K562 (cell line): ENCODE data around the gene ZBTB20. TPM values are rescaled to one million over a fixed set of nuclear protein-coding genes. Genes with fewer than 3 reads are reported as not detected.

Source experiments
- ATAC-seq: fragments of 200-7000 bp; cut with Tn5 transposase; 3 replicates; pipeline ENCODE4 v1.9.1; 2020; ENCODE audit warnings: moderate library complexity
- BruUV-seq: library from RNA; stranded (reverse); fragments of 400-500 nt; replicated peaks from 2 replicates; lab custom pipeline; 2021; lab: Mats Ljungman, UMichigan
- CTCF ChIA-PET: fragments of 300-600 bp; formaldehyde crosslinking; extraction: SDS; loops from one replicate; lab custom pipeline; 2021; ENCODE audit warnings: low intra/inter-chr PET ratio; lab: Yijun Ruan, JAX
- POLR2A ChIA-PET: fragments of 300-600, 350-650 bp; sonication (Branson Sonifier 250); formaldehyde crosslinking; extraction: SDS; loops from one replicate; lab custom pipeline; 2021; ENCODE audit warnings: antibody characterized with exemption, inconsistent platforms; lab: Yijun Ruan, JAX
- DNase-seq, 4 experiments: peaks; one replicate each; pipeline versions ENCODE4 v3.0.0 to v3.0.0-alpha.2; 2011 to 2018; ENCODE audit warnings: low spot score in 3 of 4, mixed read lengths in 3 of 4; ENCODE audit errors: extremely low read depth in 1 of 4
- FAIRE-seq: peaks from 2 replicates; lab custom pipeline; 2011; peaks lifted over from hg19 to GRCh38; lab: Jason Lieb, UNC
- H2AFZ ChIP-seq: 2 replicates; pipeline ENCODE4 v1.6.0; 2011; ENCODE audit warnings: low read depth, low read length, control low read depth, inconsistent platforms
- H3K27ac ChIP-seq: fragments of 200-600 bp; 3 replicates; pipeline ENCODE4 v1.8.0; 2011; ENCODE audit warnings: low read depth, mild to moderate bottlenecking, control low read depth, inconsistent platforms, low read length, moderate library complexity, mixed read lengths; ENCODE audit errors: extremely low read depth
- H3K27me3 ChIP-seq, 2 experiments: fragments of 300-600 bp in 1 of 2; 2 replicates in 1 of 2; 3 replicates in 1 of 2; pipeline versions ENCODE4 v1.6.0 to v1.8.0; 2011; ENCODE audit warnings: inconsistent platforms in 2 of 2, low read length in 2 of 2, mild to moderate bottlenecking in 1 of 2, mixed read lengths in 1 of 2, moderate library complexity in 1 of 2; ENCODE audit not compliant: control insufficient read depth in 2 of 2, insufficient read depth in 2 of 2
- H3K36me3 ChIP-seq: fragments of 300-600 bp; 3 replicates; pipeline ENCODE4 v1.8.0; 2011; ENCODE audit warnings: mild to moderate bottlenecking, low read length, inconsistent platforms; ENCODE audit not compliant: control insufficient read depth, insufficient read depth
- H3K4me1 ChIP-seq, 2 experiments: fragments of 200-600 bp in 1 of 2; replicated peaks in 1 of 2; 2 replicates in 1 of 2; 3 replicates in 1 of 2; pipeline versions ENCODE4 v1.5.1 to v1.8.0; 2011; ENCODE audit warnings: inconsistent platforms in 2 of 2, low read length in 2 of 2, mild to moderate bottlenecking in 1 of 2, mixed read lengths in 1 of 2, moderate library complexity in 1 of 2; ENCODE audit not compliant: control insufficient read depth in 2 of 2, insufficient read depth in 2 of 2
- H3K4me2 ChIP-seq: 2 replicates; pipeline ENCODE4 v1.6.1; 2011; ENCODE audit warnings: low read length, control low read depth, inconsistent platforms, mixed read lengths; ENCODE audit not compliant: insufficient read depth
- H3K4me3 ChIP-seq: fragments of 200-600 bp; sonication (generic), shearing (Covaris generic); 2 replicates; pipeline ENCODE4 v1.5.1; 2016; ENCODE audit warnings: control low read depth, inconsistent platforms
- H3K79me2 ChIP-seq: fragments of 200-600 bp; 3 replicates; pipeline ENCODE4 v1.8.0; 2011; ENCODE audit warnings: low read length, inconsistent platforms; ENCODE audit not compliant: control insufficient read depth, insufficient read depth
- H3K9ac ChIP-seq, 2 experiments: 2 replicates each; pipeline versions ENCODE4 v1.6.0 to v1.6.1; 2011; ENCODE audit warnings: low read depth in 2 of 2, low read length in 2 of 2, control low read depth in 1 of 2, inconsistent platforms in 1 of 2, mild to moderate bottlenecking in 1 of 2, mixed read lengths in 1 of 2; ENCODE audit not compliant: insufficient read depth in 1 of 2
- H3K9me1 ChIP-seq: one replicate; pipeline ENCODE4 v1.6.0; 2011; ENCODE audit warnings: inconsistent platforms, mild to moderate bottlenecking, low read length, moderate library complexity; ENCODE audit not compliant: control insufficient read depth, insufficient read depth
- H3K9me3 ChIP-seq: replicated peaks from 2 replicates; pipeline ENCODE4 v1.5.1; 2011; ENCODE audit warnings: low read depth, low read length, inconsistent platforms; ENCODE audit not compliant: control insufficient read depth, insufficient read depth
- H4K20me1 ChIP-seq: replicated peaks from 2 replicates; pipeline ENCODE4 v1.6.1; 2011; ENCODE audit warnings: low read length, inconsistent platforms, mixed read lengths; ENCODE audit not compliant: control insufficient read depth, insufficient read depth
- CCNT2 ChIP-seq: IDR thresholded peaks from 2 replicates; pipeline ENCODE4 v1.6.1; 2011; ENCODE audit warnings: borderline replicate concordance, low read depth, mild to moderate bottlenecking, moderate library complexity, mixed read lengths, low read length; ENCODE audit not compliant: insufficient read length; ENCODE audit errors: extremely low read depth
- PHF8 ChIP-seq: fragments of 200-600 bp; sonication (generic); IDR thresholded peaks from 2 replicates; pipeline ENCODE4 v1.6.1; 2012; ENCODE audit warnings: mixed run types, mild to moderate bottlenecking, inconsistent platforms, low read length, moderate library complexity, borderline replicate concordance
- PRPF4 ChIP-seq: fragments of 200-400 bp; formaldehyde crosslinking; IDR thresholded peaks from one replicate; pipeline ENCODE4 v1.6.1; 2017; ENCODE audit warnings: low read length, low read depth, mild to moderate bottlenecking; ENCODE audit not compliant: insufficient read depth, poor library complexity, severe bottlenecking
- in situ Hi-C: fragments of 300-500 bp; cut with MboI; formaldehyde crosslinking; loops from 4 replicates; pipeline ENCODE4 v1.15.0; 2018; ENCODE audit warnings: inconsistent platforms, mixed read lengths
- intact Hi-C: fragments of 100-400 bp; cut with micrococcal nuclease; formaldehyde crosslinking; loops from 2 replicates; pipeline ENCODE4 v1.14.2; 2022
- polyA plus RNA-seq, 8 experiments: library from polyadenylated mRNA; depleted of rRNA in 4 of 8; stranded (reverse) in 5 of 8; unstranded in 3 of 8; fragments of >200 nt; fragmentation: Nextera tagmentation in 2 of 8; fragmentation: Illumina TruSeq in 1 of 8; extraction: Ambion mirVana in 2 of 8; extraction: Trizol in 1 of 8; gene quantifications; 2 replicates each; pipeline versions ENCODE4 v1.2.1 to v1.2.3, GENCODE V29; 2011 to 2014; ENCODE audit warnings: inconsistent platforms in 1 of 8, missing spikeins in 1 of 8
- total RNA-seq, 7 experiments: library from RNA; depleted of rRNA in 6 of 7; stranded (reverse); fragments of >200 nt in 6 of 7; fragmentation: Illumina TruSeq in 2 of 7; extraction: Trizol in 2 of 7; gene quantifications; 2 replicates each; pipeline versions ENCODE4 v1.2.1 to v1.2.3, GENCODE V29; 2011 to 2021; ENCODE audit warnings: low replicate concordance in 1 of 7
- TF ChIP-seq, protein P1 (sequence below): sonication (generic); formaldehyde crosslinking; IDR thresholded peaks from 2 replicates; pipeline ENCODE4 v1.8.1; 2023; ENCODE audit warnings: mild to moderate bottlenecking, missing genetic modification reagents

Gene ZBTB20
- total and polyA plus RNA-seq, 9 of the 15 experiments (the other 6 are each of a cell fraction or from before 2014, with no cell fraction given) = 0.17 to 1.7 (median 0.45) TPM

DNA sequence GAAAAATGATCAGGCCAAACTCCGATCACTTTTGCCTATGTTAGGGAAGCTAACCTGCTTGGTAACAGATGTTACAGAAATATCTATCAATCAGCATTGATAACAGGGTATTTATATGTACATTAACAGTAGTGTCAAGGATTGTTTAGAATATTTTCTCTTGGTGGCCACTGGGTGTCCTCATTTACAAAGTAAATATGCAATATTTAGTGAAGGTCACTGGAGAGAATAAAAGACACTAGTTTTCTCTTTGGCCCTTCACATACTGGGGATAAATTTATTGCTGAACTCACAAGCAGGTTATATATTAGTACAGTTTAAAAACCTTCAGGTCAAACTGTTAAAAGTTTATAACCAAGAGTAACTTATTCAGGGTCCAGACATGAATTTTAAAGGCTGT lies 784.3 kb downstream of the ZBTB20 start (continued):
- no peak for TF ChIP-seq CCNT2
- TF ChIP-seq PHF8 = no peak

DNA sequence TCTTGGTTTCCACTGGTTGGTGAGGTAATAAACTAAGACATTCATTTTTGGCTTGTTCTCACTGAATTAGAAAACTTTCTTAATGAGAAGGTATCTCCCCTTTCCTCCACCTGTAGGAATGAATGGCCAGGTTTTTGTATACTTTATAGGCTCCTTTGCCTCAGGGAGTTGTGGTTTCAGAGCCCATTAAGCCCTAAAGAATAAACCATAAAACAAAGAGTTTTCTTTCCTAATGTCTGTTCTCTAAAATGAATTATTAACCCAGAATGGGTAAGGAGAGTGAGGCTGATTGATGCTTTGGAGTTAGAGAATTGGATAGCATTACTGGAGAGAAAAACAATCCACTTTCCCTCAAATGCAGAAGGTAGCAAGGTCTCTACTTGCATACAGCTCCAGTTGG lies 785.7 kb downstream of the ZBTB20 start:
- H3K36me3 ChIP-seq = no peaks in the 10 kb centered on the region
- no peak overlapping the region for H3K4me2 ChIP-seq
- in situ Hi-C loops (no loop called here), intact Hi-C loops (no loop called here)
- H3K4me1 ChIP-seq = no peaks in the 10 kb centered on the region
- H2AFZ ChIP-seq = no peak overlapping the region
- H4K20me1 ChIP-seq = no peaks in the 10 kb centered on the region
- DNase-seq (no peak), FAIRE-seq (no peak), ATAC-seq (no peak)
- POLR2A ChIA-PET = interaction anchor here (0.6 kb wide), 1 partner anchor 811 kb away, joined by 3 read pairs; no protein-coding TSS in a partner anchor
- H3K27ac ChIP-seq = no peak overlapping the region
- H3K9ac ChIP-seq = no peak overlapping the region
- CTCF ChIA-PET = no interaction called here
- no peak overlapping the region for H3K4me3 ChIP-seq
- H3K9me3 ChIP-seq = no peaks in the 10 kb centered on the region
- no TSS peak for BruUV-seq
- H3K9me1 ChIP-seq = no peaks in the 10 kb centered on the region
- H3K79me2 ChIP-seq = no peaks in the 10 kb centered on the region
- no peaks in the 10 kb centered on the region for H3K27me3 ChIP-seq
- TF ChIP-seq PRPF4 = no peak
- TF ChIP-seq, protein P1, sequence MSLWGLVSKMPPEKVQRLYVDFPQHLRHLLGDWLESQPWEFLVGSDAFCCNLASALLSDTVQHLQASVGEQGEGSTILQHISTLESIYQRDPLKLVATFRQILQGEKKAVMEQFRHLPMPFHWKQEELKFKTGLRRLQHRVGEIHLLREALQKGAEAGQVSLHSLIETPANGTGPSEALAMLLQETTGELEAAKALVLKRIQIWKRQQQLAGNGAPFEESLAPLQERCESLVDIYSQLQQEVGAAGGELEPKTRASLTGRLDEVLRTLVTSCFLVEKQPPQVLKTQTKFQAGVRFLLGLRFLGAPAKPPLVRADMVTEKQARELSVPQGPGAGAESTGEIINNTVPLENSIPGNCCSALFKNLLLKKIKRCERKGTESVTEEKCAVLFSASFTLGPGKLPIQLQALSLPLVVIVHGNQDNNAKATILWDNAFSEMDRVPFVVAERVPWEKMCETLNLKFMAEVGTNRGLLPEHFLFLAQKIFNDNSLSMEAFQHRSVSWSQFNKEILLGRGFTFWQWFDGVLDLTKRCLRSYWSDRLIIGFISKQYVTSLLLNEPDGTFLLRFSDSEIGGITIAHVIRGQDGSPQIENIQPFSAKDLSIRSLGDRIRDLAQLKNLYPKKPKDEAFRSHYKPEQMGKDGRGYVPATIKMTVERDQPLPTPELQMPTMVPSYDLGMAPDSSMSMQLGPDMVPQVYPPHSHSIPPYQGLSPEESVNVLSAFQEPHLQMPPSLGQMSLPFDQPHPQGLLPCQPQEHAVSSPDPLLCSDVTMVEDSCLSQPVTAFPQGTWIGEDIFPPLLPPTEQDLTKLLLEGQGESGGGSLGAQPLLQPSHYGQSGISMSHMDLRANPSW (CRISPR knock-in tag) = no peak
